GM23338 (cell line): ENCODE data around the gene KLHL40. TPM values are rescaled to one million over a fixed set of nuclear protein-coding genes. Genes with fewer than 3 reads are reported as not detected.

Experiments used
- ATAC-seq: fragments of 200-7000 bp; cut with Tn5 transposase; 3 replicates; pipeline ENCODE4 v1.9.1; 2020
- DNase-seq: peaks from one replicate; pipeline ENCODE4 v3.0.0-alpha.2; 2015; ENCODE audit warnings: low spot score
- H2AFZ ChIP-seq: fragments of 200-600 bp; sonication (generic); 2 replicates; pipeline ENCODE4 v1.8.0; 2016; ENCODE audit warnings: antibody characterized with exemption, mild to moderate bottlenecking, moderate library complexity
- H3F3A ChIP-seq: fragments of 200-600 bp; sonication (generic); replicated peaks from 2 replicates; pipeline ENCODE4 v1.8.0; 2017; ENCODE audit warnings: antibody characterized with exemption, mixed run types, low read depth
- H3K27ac ChIP-seq: fragments of 200-600 bp; sonication (generic); 2 replicates; pipeline ENCODE4 v1.6.1; 2016; ENCODE audit warnings: low read depth
- H3K27me3 ChIP-seq: fragments of 200-600 bp; sonication (generic); 2 replicates; pipeline ENCODE4 v1.8.0; 2016; ENCODE audit warnings: mild to moderate bottlenecking, mixed run types, moderate library complexity; ENCODE audit not compliant: insufficient read depth
- H3K36me3 ChIP-seq: fragments of 200-600 bp; sonication (generic); 2 replicates; pipeline ENCODE4 v1.8.0; 2016; ENCODE audit warnings: mild to moderate bottlenecking; ENCODE audit not compliant: insufficient read depth
- H3K4me1 ChIP-seq: fragments of 200-600 bp; sonication (generic); 2 replicates; pipeline ENCODE4 v1.8.0; 2016; ENCODE audit warnings: mild to moderate bottlenecking, moderate library complexity; ENCODE audit not compliant: insufficient read depth
- H3K4me2 ChIP-seq: fragments of 200-600 bp; sonication (generic); 2 replicates; pipeline ENCODE4 v1.7.1; 2017; ENCODE audit warnings: mixed run types
- H3K4me3 ChIP-seq: fragments of 200-600 bp; sonication (generic); 2 replicates; pipeline ENCODE4 v1.6.1; 2016; ENCODE audit warnings: mixed run types
- H3K79me2 ChIP-seq: fragments of 200-600 bp; sonication (generic); replicated peaks from 2 replicates; pipeline ENCODE4 v1.8.0; 2017; ENCODE audit warnings: mild to moderate bottlenecking; ENCODE audit not compliant: insufficient read depth
- H3K9me2 ChIP-seq: fragments of 200-600 bp; sonication (generic); 2 replicates; pipeline ENCODE4 v1.8.0; 2017; ENCODE audit not compliant: insufficient read depth
- H4K20me1 ChIP-seq: fragments of 200-600 bp; sonication (generic); replicated peaks from 2 replicates; pipeline ENCODE4 v1.8.0; 2017; ENCODE audit warnings: mild to moderate bottlenecking; ENCODE audit not compliant: insufficient read depth
- H3K27ac Mint-ChIP-seq: 2 replicates; pipeline ENCODE4 v1.8.0; 2020; ENCODE audit warnings: inconsistent platforms, mild to moderate bottlenecking, moderate library complexity, mixed read lengths
- H3K27me3 Mint-ChIP-seq: 3 replicates; pipeline ENCODE4 v1.8.0; 2022; ENCODE audit warnings: low read depth, mild to moderate bottlenecking, moderate library complexity, mixed read lengths, inconsistent platforms; ENCODE audit not compliant: insufficient read depth, poor library complexity
- H3K36me3 Mint-ChIP-seq: 3 replicates; pipeline ENCODE4 v1.8.0; 2021; ENCODE audit warnings: low read depth, mild to moderate bottlenecking, inconsistent platforms, moderate library complexity, mixed read lengths
- H3K4me1 Mint-ChIP-seq: 3 replicates; pipeline ENCODE4 v1.8.0; 2020; ENCODE audit warnings: mild to moderate bottlenecking, inconsistent platforms, mixed read lengths
- H3K4me3 Mint-ChIP-seq: 3 replicates; pipeline ENCODE4 v1.8.0; 2021; ENCODE audit warnings: moderate library complexity, mild to moderate bottlenecking, inconsistent platforms, mixed read lengths
- H3K9me3 Mint-ChIP-seq: 3 replicates; pipeline ENCODE4 v1.8.0; 2020; ENCODE audit warnings: moderate library complexity, mild to moderate bottlenecking, inconsistent platforms, mixed read lengths
- CREB1 ChIP-seq: fragments of 250-450 bp; sonication (Bioruptor Pico); IDR thresholded peaks from 2 replicates; pipeline ENCODE4 v1.5.0; 2020; ENCODE audit warnings: low read depth, mild to moderate bottlenecking, moderate library complexity
- ETS1 ChIP-seq: IDR thresholded peaks from 2 replicates; pipeline ENCODE4 v1.6.1; 2016; ENCODE audit warnings: antibody characterized with exemption
- EZH2 ChIP-seq: fragments of 200-600 bp; sonication (generic); IDR thresholded peaks from one replicate; pipeline ENCODE4 v1.8.0; 2017; ENCODE audit warnings: antibody characterized with exemption, mild to moderate bottlenecking, low read depth; ENCODE audit not compliant: unreplicated experiment
- EZH2phosphoT487 ChIP-seq: fragments of 200-600 bp; sonication (generic); IDR thresholded peaks from one replicate; pipeline ENCODE4 v1.8.1; 2018; ENCODE audit warnings: antibody characterized with exemption; ENCODE audit not compliant: unreplicated experiment
- JUNB ChIP-seq: IDR thresholded peaks from one replicate; pipeline ENCODE4 v1.6.1; 2016; ENCODE audit warnings: antibody characterized with exemption; ENCODE audit not compliant: unreplicated experiment
- NANOG ChIP-seq: IDR thresholded peaks from 2 replicates; pipeline ENCODE4 v1.6.1; 2016; ENCODE audit warnings: antibody characterized with exemption, borderline replicate concordance
- POLR2AphosphoS5 ChIP-seq: IDR thresholded peaks from 2 replicates; pipeline ENCODE4 v1.6.1; 2016; ENCODE audit warnings: antibody characterized with exemption, low read depth
- ZNF114 ChIP-seq: fragments of 250-450 bp; sonication (Bioruptor Pico); IDR thresholded peaks from 2 replicates; pipeline ENCODE4 v1.5.0; 2020; ENCODE audit warnings: mild to moderate bottlenecking, moderate library complexity
- ZNF331 ChIP-seq: fragments of 250-450 bp; sonication (Bioruptor Pico); IDR thresholded peaks from 2 replicates; pipeline ENCODE4 v1.5.0; 2020; ENCODE audit warnings: low read depth, mild to moderate bottlenecking, moderate library complexity
- polyA plus RNA-seq: library from polyadenylated mRNA; unstranded; fragments of >200 nt; fragmentation: Nextera tagmentation; extraction: Ambion mirVana; gene quantifications from 2 replicates; pipeline ENCODE4 v1.2.1, GENCODE V29; 2016
- total RNA-seq: library from RNA; depleted of rRNA; stranded (reverse); fragments of >200 nt; shearing (Covaris generic); gene quantifications from 2 replicates; pipeline ENCODE4 v1.2.3, GENCODE V29; 2014
- TF ChIP-seq, protein P1 (sequence below): IDR thresholded peaks from one replicate; pipeline ENCODE4 v1.6.1; 2018; ENCODE audit warnings: antibody characterized with exemption; ENCODE audit not compliant: unreplicated experiment
- TF ChIP-seq, protein P2 (sequence below), 2 experiments: fragments of 200-600 bp in 1 of 2; sonication (generic) in 1 of 2; conservative IDR thresholded peaks; 2 replicates each; pipeline versions ENCODE4 v1.5.1 to v1.6.1; 2016 to 2017; ENCODE audit warnings: antibody characterized with exemption in 2 of 2, low read depth in 2 of 2, mild to moderate bottlenecking in 2 of 2, moderate library complexity in 1 of 2

The KLHL40 gene
- total and polyA plus RNA-seq, 2 experiments from 2014 or later, result not detected

GRCh38 chr3:42739401-42740158, 54.2 kb downstream of the KLHL40 start:
- Mint-ChIP-seq H3K4me3 (no peak overlapping the region), H3K4me1 (peaks cover 10% of the 10 kb centered on the region; the same call in 2 of the 3 replicates), H3K9me3 (peaks cover 6% of the 10 kb centered on the region; the same call in 1 of the 3 replicates), H3K27ac (peak overlapping the region; percentile 48; the same call in 1 of the 2 replicates), H3K27me3 (peaks cover 4% of the 10 kb centered on the region), H3K36me3 (no peaks in the 10 kb centered on the region)
- no peaks in the 10 kb centered on the region for H3K79me2 ChIP-seq
- no peak for ATAC-seq
- H3K27ac ChIP-seq, result no peak overlapping the region
- no peaks in the 10 kb centered on the region for H4K20me1 ChIP-seq
- no peaks in the 10 kb centered on the region for H3K36me3 ChIP-seq
- no peaks in the 10 kb centered on the region for H3F3A ChIP-seq
- no peak overlapping the region for H2AFZ ChIP-seq
- no peak overlapping the region for H3K4me2 ChIP-seq
- H3K9me2 ChIP-seq, result 0 out of 2 replicates have a peak, but pooled peaks cover 2% of the 10 kb centered on the region
- no peak overlapping the region for H3K4me3 ChIP-seq
- H3K27me3 ChIP-seq, result no peaks in the 10 kb centered on the region
- no peak for DNase-seq
- no peaks in the 10 kb centered on the region for H3K4me1 ChIP-seq
- no peak for TF ChIP-seq JUNB
- TF ChIP-seq NANOG, result no peak
- no peak for TF ChIP-seq ETS1
- no peak for TF ChIP-seq ZNF331 (CRISPR knock-in tag)
- TF ChIP-seq POLR2AphosphoS5, result no peak
- TF ChIP-seq, protein P1, sequence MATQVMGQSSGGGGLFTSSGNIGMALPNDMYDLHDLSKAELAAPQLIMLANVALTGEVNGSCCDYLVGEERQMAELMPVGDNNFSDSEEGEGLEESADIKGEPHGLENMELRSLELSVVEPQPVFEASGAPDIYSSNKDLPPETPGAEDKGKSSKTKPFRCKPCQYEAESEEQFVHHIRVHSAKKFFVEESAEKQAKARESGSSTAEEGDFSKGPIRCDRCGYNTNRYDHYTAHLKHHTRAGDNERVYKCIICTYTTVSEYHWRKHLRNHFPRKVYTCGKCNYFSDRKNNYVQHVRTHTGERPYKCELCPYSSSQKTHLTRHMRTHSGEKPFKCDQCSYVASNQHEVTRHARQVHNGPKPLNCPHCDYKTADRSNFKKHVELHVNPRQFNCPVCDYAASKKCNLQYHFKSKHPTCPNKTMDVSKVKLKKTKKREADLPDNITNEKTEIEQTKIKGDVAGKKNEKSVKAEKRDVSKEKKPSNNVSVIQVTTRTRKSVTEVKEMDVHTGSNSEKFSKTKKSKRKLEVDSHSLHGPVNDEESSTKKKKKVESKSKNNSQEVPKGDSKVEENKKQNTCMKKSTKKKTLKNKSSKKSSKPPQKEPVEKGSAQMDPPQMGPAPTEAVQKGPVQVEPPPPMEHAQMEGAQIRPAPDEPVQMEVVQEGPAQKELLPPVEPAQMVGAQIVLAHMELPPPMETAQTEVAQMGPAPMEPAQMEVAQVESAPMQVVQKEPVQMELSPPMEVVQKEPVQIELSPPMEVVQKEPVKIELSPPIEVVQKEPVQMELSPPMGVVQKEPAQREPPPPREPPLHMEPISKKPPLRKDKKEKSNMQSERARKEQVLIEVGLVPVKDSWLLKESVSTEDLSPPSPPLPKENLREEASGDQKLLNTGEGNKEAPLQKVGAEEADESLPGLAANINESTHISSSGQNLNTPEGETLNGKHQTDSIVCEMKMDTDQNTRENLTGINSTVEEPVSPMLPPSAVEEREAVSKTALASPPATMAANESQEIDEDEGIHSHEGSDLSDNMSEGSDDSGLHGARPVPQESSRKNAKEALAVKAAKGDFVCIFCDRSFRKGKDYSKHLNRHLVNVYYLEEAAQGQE, result no peak
- no peak for TF ChIP-seq CREB1 (CRISPR knock-in tag)
- TF ChIP-seq, protein P2, sequence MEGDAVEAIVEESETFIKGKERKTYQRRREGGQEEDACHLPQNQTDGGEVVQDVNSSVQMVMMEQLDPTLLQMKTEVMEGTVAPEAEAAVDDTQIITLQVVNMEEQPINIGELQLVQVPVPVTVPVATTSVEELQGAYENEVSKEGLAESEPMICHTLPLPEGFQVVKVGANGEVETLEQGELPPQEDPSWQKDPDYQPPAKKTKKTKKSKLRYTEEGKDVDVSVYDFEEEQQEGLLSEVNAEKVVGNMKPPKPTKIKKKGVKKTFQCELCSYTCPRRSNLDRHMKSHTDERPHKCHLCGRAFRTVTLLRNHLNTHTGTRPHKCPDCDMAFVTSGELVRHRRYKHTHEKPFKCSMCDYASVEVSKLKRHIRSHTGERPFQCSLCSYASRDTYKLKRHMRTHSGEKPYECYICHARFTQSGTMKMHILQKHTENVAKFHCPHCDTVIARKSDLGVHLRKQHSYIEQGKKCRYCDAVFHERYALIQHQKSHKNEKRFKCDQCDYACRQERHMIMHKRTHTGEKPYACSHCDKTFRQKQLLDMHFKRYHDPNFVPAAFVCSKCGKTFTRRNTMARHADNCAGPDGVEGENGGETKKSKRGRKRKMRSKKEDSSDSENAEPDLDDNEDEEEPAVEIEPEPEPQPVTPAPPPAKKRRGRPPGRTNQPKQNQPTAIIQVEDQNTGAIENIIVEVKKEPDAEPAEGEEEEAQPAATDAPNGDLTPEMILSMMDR (conservative IDR thresholded peaks at IDR 0.05; ENCODE audit: low read depth in 2 of 2), result no peak
- no peak for TF ChIP-seq ZNF114 (CRISPR knock-in tag)
- TF ChIP-seq EZH2phosphoT487, result no peak
- no peak for TF ChIP-seq EZH2
